K562 (cell line): ENCODE results near the gene RTP3. TPM values are rescaled to one million over a fixed set of nuclear protein-coding genes. Genes with fewer than 3 reads are reported as not detected.

Experiments used
- ATAC-seq: fragments of 200-7000 bp; cut with Tn5 transposase; 3 replicates; pipeline ENCODE4 v1.9.1; 2020; ENCODE audit warnings: moderate library complexity
- BruUV-seq: library from RNA; stranded (reverse); fragments of 400-500 nt; replicated peaks from 2 replicates; lab custom pipeline; 2021; lab: Mats Ljungman, UMichigan
- CTCF ChIA-PET: fragments of 300-600 bp; formaldehyde crosslinking; extraction: SDS; loops from one replicate; lab custom pipeline; 2021; ENCODE audit warnings: low intra/inter-chr PET ratio; lab: Yijun Ruan, JAX
- POLR2A ChIA-PET: fragments of 300-600, 350-650 bp; sonication (Branson Sonifier 250); formaldehyde crosslinking; extraction: SDS; loops from one replicate; lab custom pipeline; 2021; ENCODE audit warnings: antibody characterized with exemption, inconsistent platforms; lab: Yijun Ruan, JAX
- DNase-seq, 4 experiments: peaks; one replicate each; pipeline versions ENCODE4 v3.0.0 to v3.0.0-alpha.2; 2011 to 2018; ENCODE audit warnings: low spot score in 3 of 4, mixed read lengths in 3 of 4; ENCODE audit errors: extremely low read depth in 1 of 4
- FAIRE-seq: peaks from 2 replicates; lab custom pipeline; 2011; peaks lifted over from hg19 to GRCh38; lab: Jason Lieb, UNC
- H2AFZ ChIP-seq: 2 replicates; pipeline ENCODE4 v1.6.0; 2011; ENCODE audit warnings: low read depth, low read length, control low read depth, inconsistent platforms
- H3K27ac ChIP-seq: fragments of 200-600 bp; 3 replicates; pipeline ENCODE4 v1.8.0; 2011; ENCODE audit warnings: low read depth, mild to moderate bottlenecking, control low read depth, inconsistent platforms, low read length, moderate library complexity, mixed read lengths; ENCODE audit errors: extremely low read depth
- H3K27me3 ChIP-seq, 2 experiments: fragments of 300-600 bp in 1 of 2; 2 replicates in 1 of 2; 3 replicates in 1 of 2; pipeline versions ENCODE4 v1.6.0 to v1.8.0; 2011; ENCODE audit warnings: inconsistent platforms in 2 of 2, low read length in 2 of 2, mild to moderate bottlenecking in 1 of 2, mixed read lengths in 1 of 2, moderate library complexity in 1 of 2; ENCODE audit not compliant: control insufficient read depth in 2 of 2, insufficient read depth in 2 of 2
- H3K36me3 ChIP-seq: fragments of 300-600 bp; 3 replicates; pipeline ENCODE4 v1.8.0; 2011; ENCODE audit warnings: mild to moderate bottlenecking, low read length, inconsistent platforms; ENCODE audit not compliant: control insufficient read depth, insufficient read depth
- H3K4me1 ChIP-seq, 2 experiments: fragments of 200-600 bp in 1 of 2; replicated peaks in 1 of 2; 2 replicates in 1 of 2; 3 replicates in 1 of 2; pipeline versions ENCODE4 v1.5.1 to v1.8.0; 2011; ENCODE audit warnings: inconsistent platforms in 2 of 2, low read length in 2 of 2, mild to moderate bottlenecking in 1 of 2, mixed read lengths in 1 of 2, moderate library complexity in 1 of 2; ENCODE audit not compliant: control insufficient read depth in 2 of 2, insufficient read depth in 2 of 2
- H3K4me2 ChIP-seq: 2 replicates; pipeline ENCODE4 v1.6.1; 2011; ENCODE audit warnings: low read length, control low read depth, inconsistent platforms, mixed read lengths; ENCODE audit not compliant: insufficient read depth
- H3K4me3 ChIP-seq: fragments of 200-600 bp; sonication (generic), shearing (Covaris generic); 2 replicates; pipeline ENCODE4 v1.5.1; 2016; ENCODE audit warnings: control low read depth, inconsistent platforms
- H3K79me2 ChIP-seq: fragments of 200-600 bp; 3 replicates; pipeline ENCODE4 v1.8.0; 2011; ENCODE audit warnings: low read length, inconsistent platforms; ENCODE audit not compliant: control insufficient read depth, insufficient read depth
- H3K9ac ChIP-seq, 2 experiments: 2 replicates each; pipeline versions ENCODE4 v1.6.0 to v1.6.1; 2011; ENCODE audit warnings: low read depth in 2 of 2, low read length in 2 of 2, control low read depth in 1 of 2, inconsistent platforms in 1 of 2, mild to moderate bottlenecking in 1 of 2, mixed read lengths in 1 of 2; ENCODE audit not compliant: insufficient read depth in 1 of 2
- H3K9me1 ChIP-seq: one replicate; pipeline ENCODE4 v1.6.0; 2011; ENCODE audit warnings: inconsistent platforms, mild to moderate bottlenecking, low read length, moderate library complexity; ENCODE audit not compliant: control insufficient read depth, insufficient read depth
- H3K9me3 ChIP-seq: replicated peaks from 2 replicates; pipeline ENCODE4 v1.5.1; 2011; ENCODE audit warnings: low read depth, low read length, inconsistent platforms; ENCODE audit not compliant: control insufficient read depth, insufficient read depth
- H4K20me1 ChIP-seq: replicated peaks from 2 replicates; pipeline ENCODE4 v1.6.1; 2011; ENCODE audit warnings: low read length, inconsistent platforms, mixed read lengths; ENCODE audit not compliant: control insufficient read depth, insufficient read depth
- ELF1 ChIP-seq: fragments of 200-800 bp; sonication (Bioruptor generic); IDR thresholded peaks from 2 replicates; pipeline ENCODE4 v1.6.1; 2016; ENCODE audit warnings: missing genetic modification characterization, missing compliant biosample characterization
- FOXM1 ChIP-seq, 2 experiments: fragments of 450-650 bp in 1 of 2; sonication (generic) in 1 of 2; formaldehyde crosslinking in 1 of 2; IDR thresholded peaks; 2 replicates each; pipeline versions ENCODE4 v1.6.1 to v1.9.0; 2017 to 2022; ENCODE audit warnings: low read depth in 2 of 2, mild to moderate bottlenecking in 2 of 2, missing genetic modification reagents in 1 of 2, moderate library complexity in 1 of 2
- IRF2 ChIP-seq: sonication (generic); formaldehyde crosslinking; IDR thresholded peaks from 2 replicates; pipeline ENCODE4 v1.8.1; 2022; ENCODE audit warnings: mild to moderate bottlenecking, missing genetic modification reagents
- KHSRP ChIP-seq: fragments of 450-650 bp; IDR thresholded peaks from 2 replicates; pipeline ENCODE4 v1.6.1; 2017
- MCM7 ChIP-seq, 2 experiments: fragments of 450-650 bp; IDR thresholded peaks; 2 replicates each; pipeline ENCODE4 v1.6.1; 2016 to 2018
- NR2C1 ChIP-seq, 2 experiments: fragments of 450-650 bp; IDR thresholded peaks; 2 replicates each; pipeline ENCODE4 v1.6.1; 2017; ENCODE audit warnings: mild to moderate bottlenecking in 2 of 2, antibody characterized with exemption in 1 of 2, inconsistent platforms in 1 of 2, missing compliant biosample characterization in 1 of 2, missing genetic modification characterization in 1 of 2
- PHB2 ChIP-seq: fragments of 450-650 bp; IDR thresholded peaks from 2 replicates; pipeline ENCODE4 v1.6.1; 2017; ENCODE audit warnings: low read depth
- RBM39 ChIP-seq: fragments of 200-400 bp; formaldehyde crosslinking; optimal IDR thresholded peaks from 2 replicates; pipeline ENCODE3; 2018; ENCODE audit warnings: low read depth, low read length
- ZNF143 ChIP-seq: sonication (generic); formaldehyde crosslinking; IDR thresholded peaks from 2 replicates; pipeline ENCODE4 v1.9.0; 2022; ENCODE audit warnings: mild to moderate bottlenecking, missing genetic modification reagents
- ZNF174 ChIP-seq: fragments of 250-450 bp; sonication (Bioruptor Pico); IDR thresholded peaks from 2 replicates; pipeline ENCODE4 v1.4.0; 2020; ENCODE audit warnings: mild to moderate bottlenecking
- ZNF444 ChIP-seq: fragments of 250-450 bp; sonication (Bioruptor Pico); IDR thresholded peaks from 2 replicates; pipeline ENCODE4 v1.4.0; 2020; ENCODE audit warnings: mild to moderate bottlenecking, moderate library complexity
- ZNF57 ChIP-seq: fragments of 450-650 bp; formaldehyde crosslinking; IDR thresholded peaks from 2 replicates; pipeline ENCODE4 v1.4.0; 2020; ENCODE audit warnings: mild to moderate bottlenecking, moderate library complexity
- WGBS: fragments of 100-300 bp; shearing (Covaris generic); methylation state at CpG from one replicate; pipeline ENCODE4 v1.1.6; 2016; ENCODE audit warnings: low coverage, mixed read lengths; ENCODE audit not compliant: insufficient coverage; ENCODE audit errors: missing lambda C conversion rate; 5-methylcytosine and 5-hydroxymethylcytosine counted together
- in situ Hi-C: fragments of 300-500 bp; cut with MboI; formaldehyde crosslinking; loops from 4 replicates; pipeline ENCODE4 v1.15.0; 2018; ENCODE audit warnings: inconsistent platforms, mixed read lengths
- intact Hi-C: fragments of 100-400 bp; cut with micrococcal nuclease; formaldehyde crosslinking; loops from 2 replicates; pipeline ENCODE4 v1.14.2; 2022
- polyA plus RNA-seq, 8 experiments: library from polyadenylated mRNA; depleted of rRNA in 4 of 8; stranded (reverse) in 5 of 8; unstranded in 3 of 8; fragments of >200 nt; fragmentation: Nextera tagmentation in 2 of 8; fragmentation: Illumina TruSeq in 1 of 8; extraction: Ambion mirVana in 2 of 8; extraction: Trizol in 1 of 8; gene quantifications; 2 replicates each; pipeline versions ENCODE4 v1.2.1 to v1.2.3, GENCODE V29; 2011 to 2014; ENCODE audit warnings: inconsistent platforms in 1 of 8, missing spikeins in 1 of 8
- total RNA-seq, 7 experiments: library from RNA; depleted of rRNA in 6 of 7; stranded (reverse); fragments of >200 nt in 6 of 7; fragmentation: Illumina TruSeq in 2 of 7; extraction: Trizol in 2 of 7; gene quantifications; 2 replicates each; pipeline versions ENCODE4 v1.2.1 to v1.2.3, GENCODE V29; 2011 to 2021; ENCODE audit warnings: low replicate concordance in 1 of 7
- TF ChIP-seq, protein P1 (sequence below): fragments of 150-350 bp; conservative IDR thresholded peaks from 2 replicates; pipeline ENCODE4 v1.6.1; 2014; ENCODE audit warnings: low read length
- TF ChIP-seq, protein P2 (sequence below): fragments of 450-650 bp; IDR thresholded peaks from 2 replicates; pipeline ENCODE4 v1.6.1; 2016; ENCODE audit warnings: missing biosample characterization, missing genetic modification characterization
- TF ChIP-seq, protein P3 (sequence below): sonication (generic); IDR thresholded peaks from 2 replicates; pipeline ENCODE4 v1.6.1; 2016
- TF ChIP-seq, protein P4 (sequence below): fragments of 450-650 bp; formaldehyde crosslinking; IDR thresholded peaks from 2 replicates; pipeline ENCODE4 v1.4.0; 2022; ENCODE audit warnings: missing genetic modification characterization

RTP3 gene
- total and polyA plus RNA-seq, 9 of the 15 experiments (the other 6 are each of a cell fraction or from before 2014, with no cell fraction given) = not detected

DNA sequence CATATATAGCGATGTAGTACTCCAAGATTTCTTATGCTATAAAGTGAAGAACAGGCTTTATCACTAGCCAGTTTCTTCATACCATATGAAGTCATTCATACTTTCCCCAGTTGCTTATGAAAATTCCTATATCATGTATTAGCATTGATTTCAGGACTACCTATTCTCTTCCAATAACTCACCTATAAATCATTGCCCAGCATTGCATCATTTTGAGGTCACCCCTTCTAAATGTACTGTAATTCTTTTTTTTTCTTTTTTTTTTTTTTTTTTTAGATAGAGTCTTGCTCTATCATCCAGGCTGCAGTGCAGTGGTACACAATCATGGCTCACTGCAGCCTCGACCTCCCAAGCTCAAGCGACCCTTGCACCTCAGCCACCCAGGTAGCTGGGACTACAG, 27.1 kb downstream of the RTP3 start (continued):
- TF ChIP-seq ZNF143 (CRISPR knock-in tag) (no peak), ZNF444 (CRISPR knock-in tag) (no peak), KHSRP (no peak), ZNF174 (CRISPR knock-in tag) (no peak)
- TF ChIP-seq, protein P1, sequence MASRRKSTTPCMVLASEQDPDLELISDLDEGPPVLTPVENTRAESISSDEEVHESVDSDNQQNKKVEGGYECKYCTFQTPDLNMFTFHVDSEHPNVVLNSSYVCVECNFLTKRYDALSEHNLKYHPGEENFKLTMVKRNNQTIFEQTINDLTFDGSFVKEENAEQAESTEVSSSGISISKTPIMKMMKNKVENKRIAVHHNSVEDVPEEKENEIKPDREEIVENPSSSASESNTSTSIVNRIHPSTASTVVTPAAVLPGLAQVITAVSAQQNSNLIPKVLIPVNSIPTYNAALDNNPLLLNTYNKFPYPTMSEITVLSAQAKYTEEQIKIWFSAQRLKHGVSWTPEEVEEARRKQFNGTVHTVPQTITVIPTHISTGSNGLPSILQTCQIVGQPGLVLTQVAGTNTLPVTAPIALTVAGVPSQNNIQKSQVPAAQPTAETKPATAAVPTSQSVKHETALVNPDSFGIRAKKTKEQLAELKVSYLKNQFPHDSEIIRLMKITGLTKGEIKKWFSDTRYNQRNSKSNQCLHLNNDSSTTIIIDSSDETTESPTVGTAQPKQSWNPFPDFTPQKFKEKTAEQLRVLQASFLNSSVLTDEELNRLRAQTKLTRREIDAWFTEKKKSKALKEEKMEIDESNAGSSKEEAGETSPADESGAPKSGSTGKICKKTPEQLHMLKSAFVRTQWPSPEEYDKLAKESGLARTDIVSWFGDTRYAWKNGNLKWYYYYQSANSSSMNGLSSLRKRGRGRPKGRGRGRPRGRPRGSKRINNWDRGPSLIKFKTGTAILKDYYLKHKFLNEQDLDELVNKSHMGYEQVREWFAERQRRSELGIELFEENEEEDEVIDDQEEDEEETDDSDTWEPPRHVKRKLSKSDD = no peak

DNA sequence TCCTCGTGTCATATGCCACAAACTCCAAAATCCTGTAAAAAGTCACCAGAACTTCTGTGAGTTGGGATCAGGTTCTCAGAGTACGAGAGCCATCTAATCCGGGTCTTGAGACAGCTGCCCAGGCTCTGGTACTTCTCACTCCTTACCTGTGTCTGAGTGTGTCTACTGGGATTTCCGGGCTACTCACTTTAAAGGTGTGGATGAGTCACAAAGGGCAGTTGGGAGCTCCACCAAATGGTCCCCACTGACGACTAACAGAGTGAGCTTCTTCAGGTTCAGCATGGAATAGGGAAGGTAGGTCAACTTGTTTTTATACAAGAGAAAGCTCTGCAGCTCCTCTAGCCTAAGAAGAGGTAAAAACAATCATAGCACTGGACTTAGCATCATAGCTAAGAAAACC, 29.5 kb downstream of the RTP3 start:
- no peak for ATAC-seq
- no peaks in the 10 kb centered on the region for H3K36me3 ChIP-seq
- no peak for FAIRE-seq
- H3K9me3 ChIP-seq = no peaks in the 10 kb centered on the region
- H3K27ac ChIP-seq = no peak overlapping the region
- H3K9me1 ChIP-seq = no peaks in the 10 kb centered on the region
- H4K20me1 ChIP-seq = no peaks in the 10 kb centered on the region
- ChIA-PET POLR2A (interaction anchor here (0.7 to 1.6 kb wide), 5 partner anchors 12 to 22 kb away, joined by 3 to 6 read pairs (median 4); no protein-coding TSS in a partner anchor), CTCF (no interaction called here)
- H3K4me1 ChIP-seq = peaks cover 5 to 8% of the 10 kb centered on the region in 2 experiments; a peak in 3 of 5 replicates
- no TSS peak for BruUV-seq
- DNase-seq = no peak
- H3K27me3 ChIP-seq = no peaks in the 10 kb centered on the region
- H3K9ac ChIP-seq = no peak overlapping the region
- H3K4me2 ChIP-seq = no peak overlapping the region
- in situ Hi-C loops = no loop called here
- intact Hi-C loops = no loop called here
- no peak overlapping the region for H3K4me3 ChIP-seq
- peak overlapping the region; percentile 28; the same call in 1 of the 2 replicates for H2AFZ ChIP-seq
- H3K79me2 ChIP-seq = no peaks in the 10 kb centered on the region
- WGBS = 25% methylated on average over 4 of the region's 5 CpGs
- no peak for TF ChIP-seq NR2C1 (IDR thresholded peaks at IDR 0.05)
- TF ChIP-seq NR2C1 (tag; IDR thresholded peaks at IDR 0.05) = no peak
- TF ChIP-seq FOXM1 (IDR thresholded peaks at IDR 0.05; ENCODE audit: low read depth) = no peak
- no peak for TF ChIP-seq FOXM1 (CRISPR knock-in tag; IDR thresholded peaks at IDR 0.05; ENCODE audit: low read depth)
- no peak for TF ChIP-seq RBM39
- TF ChIP-seq ELF1 (tag) = no peak
- no peak for TF ChIP-seq IRF2 (CRISPR knock-in tag)
- TF ChIP-seq, protein P2, sequence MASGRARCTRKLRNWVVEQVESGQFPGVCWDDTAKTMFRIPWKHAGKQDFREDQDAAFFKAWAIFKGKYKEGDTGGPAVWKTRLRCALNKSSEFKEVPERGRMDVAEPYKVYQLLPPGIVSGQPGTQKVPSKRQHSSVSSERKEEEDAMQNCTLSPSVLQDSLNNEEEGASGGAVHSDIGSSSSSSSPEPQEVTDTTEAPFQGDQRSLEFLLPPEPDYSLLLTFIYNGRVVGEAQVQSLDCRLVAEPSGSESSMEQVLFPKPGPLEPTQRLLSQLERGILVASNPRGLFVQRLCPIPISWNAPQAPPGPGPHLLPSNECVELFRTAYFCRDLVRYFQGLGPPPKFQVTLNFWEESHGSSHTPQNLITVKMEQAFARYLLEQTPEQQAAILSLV (tag) = no peak
- TF ChIP-seq ZNF57 = no peak
- no peak for TF ChIP-seq PHB2
- TF ChIP-seq MCM7 (IDR thresholded peaks at IDR 0.05) = no peak
- TF ChIP-seq, protein P3, sequence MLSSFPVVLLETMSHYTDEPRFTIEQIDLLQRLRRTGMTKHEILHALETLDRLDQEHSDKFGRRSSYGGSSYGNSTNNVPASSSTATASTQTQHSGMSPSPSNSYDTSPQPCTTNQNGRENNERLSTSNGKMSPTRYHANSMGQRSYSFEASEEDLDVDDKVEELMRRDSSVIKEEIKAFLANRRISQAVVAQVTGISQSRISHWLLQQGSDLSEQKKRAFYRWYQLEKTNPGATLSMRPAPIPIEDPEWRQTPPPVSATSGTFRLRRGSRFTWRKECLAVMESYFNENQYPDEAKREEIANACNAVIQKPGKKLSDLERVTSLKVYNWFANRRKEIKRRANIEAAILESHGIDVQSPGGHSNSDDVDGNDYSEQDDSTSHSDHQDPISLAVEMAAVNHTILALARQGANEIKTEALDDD = no peak
- TF ChIP-seq, protein P4, sequence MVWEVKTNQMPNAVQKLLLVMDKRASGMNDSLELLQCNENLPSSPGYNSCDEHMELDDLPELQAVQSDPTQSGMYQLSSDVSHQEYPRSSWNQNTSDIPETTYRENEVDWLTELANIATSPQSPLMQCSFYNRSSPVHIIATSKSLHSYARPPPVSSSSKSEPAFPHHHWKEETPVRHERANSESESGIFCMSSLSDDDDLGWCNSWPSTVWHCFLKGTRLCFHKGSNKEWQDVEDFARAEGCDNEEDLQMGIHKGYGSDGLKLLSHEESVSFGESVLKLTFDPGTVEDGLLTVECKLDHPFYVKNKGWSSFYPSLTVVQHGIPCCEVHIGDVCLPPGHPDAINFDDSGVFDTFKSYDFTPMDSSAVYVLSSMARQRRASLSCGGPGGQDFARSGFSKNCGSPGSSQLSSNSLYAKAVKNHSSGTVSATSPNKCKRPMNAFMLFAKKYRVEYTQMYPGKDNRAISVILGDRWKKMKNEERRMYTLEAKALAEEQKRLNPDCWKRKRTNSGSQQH (CRISPR knock-in tag) = no peak
